ENCODE data around the gene CP.

GRCh38 chr3:149134575-149134974, 87.1 kb downstream of the CP start:
- no peak for TF ChIP-seq POLR2AphosphoS5 (IDR thresholded peaks at IDR 0.05)
- TF ChIP-seq POLR2A (IDR thresholded peaks at IDR 0.05), result no peak
- TF ChIP-seq, protein P1, sequence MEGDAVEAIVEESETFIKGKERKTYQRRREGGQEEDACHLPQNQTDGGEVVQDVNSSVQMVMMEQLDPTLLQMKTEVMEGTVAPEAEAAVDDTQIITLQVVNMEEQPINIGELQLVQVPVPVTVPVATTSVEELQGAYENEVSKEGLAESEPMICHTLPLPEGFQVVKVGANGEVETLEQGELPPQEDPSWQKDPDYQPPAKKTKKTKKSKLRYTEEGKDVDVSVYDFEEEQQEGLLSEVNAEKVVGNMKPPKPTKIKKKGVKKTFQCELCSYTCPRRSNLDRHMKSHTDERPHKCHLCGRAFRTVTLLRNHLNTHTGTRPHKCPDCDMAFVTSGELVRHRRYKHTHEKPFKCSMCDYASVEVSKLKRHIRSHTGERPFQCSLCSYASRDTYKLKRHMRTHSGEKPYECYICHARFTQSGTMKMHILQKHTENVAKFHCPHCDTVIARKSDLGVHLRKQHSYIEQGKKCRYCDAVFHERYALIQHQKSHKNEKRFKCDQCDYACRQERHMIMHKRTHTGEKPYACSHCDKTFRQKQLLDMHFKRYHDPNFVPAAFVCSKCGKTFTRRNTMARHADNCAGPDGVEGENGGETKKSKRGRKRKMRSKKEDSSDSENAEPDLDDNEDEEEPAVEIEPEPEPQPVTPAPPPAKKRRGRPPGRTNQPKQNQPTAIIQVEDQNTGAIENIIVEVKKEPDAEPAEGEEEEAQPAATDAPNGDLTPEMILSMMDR (IDR thresholded peaks at IDR 0.05), result no peak
- no peak for TF ChIP-seq EP300 (IDR thresholded peaks at IDR 0.05)
